Activated CD8-positive, alpha-beta memory T cell treated with anti-CD3 and anti-CD28 coated beads, Interleukin-2, amount 50 U/mL, for 48 hours (primary cell): ENCODE measurements around the gene OR1L1.

Experiments
- DNase-seq: peaks from one replicate; pipeline ENCODE4 v3.0.0-alpha.2; 2020

The OR1L1 gene

GRCh38 chr9:122661416-122661815 lies at the start of gene OR1L1:
Gene OR1L1, plus strand, starts transcription at chr9:122661716. Its CDS starts 0 bp downstream, at chr9:122661716.
- no peak for DNase-seq

- no peak for DNase-seq
Observed at GRCh38 chr9:122614362-122614761, 47.2 kb upstream of the OR1L1 start, which contains the start of gene OR1Q1. Gene OR1Q1, plus strand, starts transcription at chr9:122614738. Its CDS starts 0 bp downstream, at chr9:122614738.

GRCh38 chr9:122619996-122620395 lies 41.5 kb upstream of the OR1L1 start:
- no peak for DNase-seq

- no peak for DNase-seq
Observed at GRCh38 chr9:122642226-122642625, 19.3 kb upstream of the OR1L1 start.

GRCh38 chr9:122656378-122656777 lies 5.1 kb upstream of the OR1L1 start:
- DNase-seq = no peak

- DNase-seq = no peak
Observed at GRCh38 chr9:122657527-122657926, 4.0 kb upstream of the OR1L1 start, which contains the start of gene OR1B1. Gene OR1B1, minus strand, starts transcription at chr9:122657627.

- DNase-seq = no peak
Observed at GRCh38 chr9:122672481-122672880, 11.0 kb downstream of the OR1L1 start.

- no peak for DNase-seq
Observed at GRCh38 chr9:122684851-122685250, 23.3 kb downstream of the OR1L1 start.

GRCh38 chr9:122695696-122696095 lies 34.2 kb downstream of the OR1L1 start:
- DNase-seq = no peak
